OCI-LY1 (cell line): ENCODE data around the gene PIK3IP1.

Experiments
- CTCF ChIP-seq: fragments of 200-600 bp; sonication (generic), shearing (Covaris generic); IDR thresholded peaks from 2 replicates; pipeline ENCODE4 v1.5.1; 2017; ENCODE audit warnings: mild to moderate bottlenecking, antibody characterized with exemption, low read length, moderate library complexity, mixed read lengths
- EZH2 ChIP-seq: fragments of 200-600 bp; sonication (generic), shearing (Covaris generic); IDR thresholded peaks from 2 replicates; pipeline ENCODE4 v1.8.0; 2017; ENCODE audit warnings: borderline replicate concordance, mixed run types, mild to moderate bottlenecking, antibody characterized with exemption, low read length, moderate library complexity, mixed read lengths

GRCh38 chr22:31243339-31244045 is 48.8 kb downstream of the PIK3IP1 start:
- TF ChIP-seq CTCF = no peak
- TF ChIP-seq EZH2 = no peak
